C4-2B (cell line): ENCODE results near the gene PIP4K2B.

Source experiments
- CTCF ChIP-seq: fragments of 450-650 bp; conservative IDR thresholded peaks from 2 replicates; pipeline ENCODE4 v1.5.1; 2017; ENCODE audit warnings: mild to moderate bottlenecking
- ZFX ChIP-seq: fragments of 450-650 bp; IDR thresholded peaks from 2 replicates; pipeline ENCODE4 v1.6.1; 2017

GRCh38 chr17:38768417-38768816 is 30.9 kb downstream of the PIP4K2B start:
- TF ChIP-seq CTCF (no peak), ZFX (no peak)
